Cardiac fibroblast (primary cell): ENCODE measurements around the gene INPP5J.
A peak's percentile ranks its signal among the peaks of the same experiment; 100 is the strongest.
"Not testable (repeated sequence)": the region's sequence is repeated elsewhere in the genome, so short reads cannot be mapped to it uniquely, and the experiment has no call there.

Experiments used
- DNase-seq, 2 donors: peaks; one replicate each; pipeline versions ENCODE4 v3.0.0 to v3.0.0-alpha.2; 2010; ENCODE audit warnings: low read depth in 2 of 2
- H3K4me3 ChIP-seq, 2 donors: replicated peaks in 1 of 2; 1 replicate in 1 of 2; 2 replicates in 1 of 2; pipeline ENCODE4 v1.5.1; 2011; ENCODE audit warnings: low read depth in 2 of 2, low read length in 2 of 2, mild to moderate bottlenecking in 2 of 2, moderate library complexity in 1 of 2
- TF ChIP-seq, protein P1 (sequence below): IDR thresholded peaks from one replicate; pipeline ENCODE4 v1.5.1; 2011; ENCODE audit warnings: low read depth, mild to moderate bottlenecking, low read length, inconsistent platforms

Gene INPP5J

GRCh38 chr22:31122532-31123291 is at the start of gene INPP5J:
Gene INPP5J (plus strand): TSS chr22:31122966. CDS start chr22:31123015, 49 bp downstream.
- peak within 1 kb of the TSS; percentile 8 to 31 for H3K4me3 ChIP-seq
- TF ChIP-seq, protein P1, sequence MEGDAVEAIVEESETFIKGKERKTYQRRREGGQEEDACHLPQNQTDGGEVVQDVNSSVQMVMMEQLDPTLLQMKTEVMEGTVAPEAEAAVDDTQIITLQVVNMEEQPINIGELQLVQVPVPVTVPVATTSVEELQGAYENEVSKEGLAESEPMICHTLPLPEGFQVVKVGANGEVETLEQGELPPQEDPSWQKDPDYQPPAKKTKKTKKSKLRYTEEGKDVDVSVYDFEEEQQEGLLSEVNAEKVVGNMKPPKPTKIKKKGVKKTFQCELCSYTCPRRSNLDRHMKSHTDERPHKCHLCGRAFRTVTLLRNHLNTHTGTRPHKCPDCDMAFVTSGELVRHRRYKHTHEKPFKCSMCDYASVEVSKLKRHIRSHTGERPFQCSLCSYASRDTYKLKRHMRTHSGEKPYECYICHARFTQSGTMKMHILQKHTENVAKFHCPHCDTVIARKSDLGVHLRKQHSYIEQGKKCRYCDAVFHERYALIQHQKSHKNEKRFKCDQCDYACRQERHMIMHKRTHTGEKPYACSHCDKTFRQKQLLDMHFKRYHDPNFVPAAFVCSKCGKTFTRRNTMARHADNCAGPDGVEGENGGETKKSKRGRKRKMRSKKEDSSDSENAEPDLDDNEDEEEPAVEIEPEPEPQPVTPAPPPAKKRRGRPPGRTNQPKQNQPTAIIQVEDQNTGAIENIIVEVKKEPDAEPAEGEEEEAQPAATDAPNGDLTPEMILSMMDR, result no peak
- peak; percentile 36 to 46 for DNase-seq

- not testable (repeated sequence) for H3K4me3 ChIP-seq, DNase-seq
These were observed 49.6 kb upstream of the INPP5J start for GRCh38 chr22:31073125-31073524.

- not testable (repeated sequence) for DNase-seq, H3K4me3 ChIP-seq
These were observed 49.1 kb upstream of the INPP5J start for GRCh38 chr22:31073545-31074145.

- TF ChIP-seq, protein P1, result no peak
- no peak overlapping the region for H3K4me3 ChIP-seq
- DNase-seq, result peak; percentile 82 to 86
These were observed 46.8 kb upstream of the INPP5J start for GRCh38 chr22:31075961-31076360.

DNA sequence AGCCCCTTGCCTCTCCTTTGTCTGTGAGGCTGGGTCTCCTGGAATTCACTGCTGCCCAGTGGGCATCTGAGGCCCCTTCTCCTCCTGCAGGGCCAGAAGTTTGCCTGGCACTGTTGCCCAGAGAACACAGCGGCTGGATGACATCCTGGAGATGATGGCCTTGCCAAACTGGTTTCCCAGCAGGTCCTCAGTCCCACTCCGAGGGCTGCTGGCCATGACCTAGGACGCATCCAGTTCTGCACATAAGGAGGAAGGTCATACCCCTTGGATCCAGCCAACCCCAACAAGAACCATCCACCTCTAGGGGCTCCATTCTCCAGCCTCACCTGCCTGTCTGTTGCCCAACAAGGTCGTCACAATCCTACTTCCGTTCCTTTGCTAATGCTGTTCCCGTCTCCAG is 45.1 kb upstream of the INPP5J start:
- DNase-seq, result no peak
- TF ChIP-seq, protein P1, result no peak
- H3K4me3 ChIP-seq, result no peak overlapping the region

GRCh38 chr22:31078389-31078788 is 44.4 kb upstream of the INPP5J start:
- not testable (repeated sequence) for H3K4me3 ChIP-seq
- DNase-seq, result peak in 1 of 2 donors; percentile 22

DNA sequence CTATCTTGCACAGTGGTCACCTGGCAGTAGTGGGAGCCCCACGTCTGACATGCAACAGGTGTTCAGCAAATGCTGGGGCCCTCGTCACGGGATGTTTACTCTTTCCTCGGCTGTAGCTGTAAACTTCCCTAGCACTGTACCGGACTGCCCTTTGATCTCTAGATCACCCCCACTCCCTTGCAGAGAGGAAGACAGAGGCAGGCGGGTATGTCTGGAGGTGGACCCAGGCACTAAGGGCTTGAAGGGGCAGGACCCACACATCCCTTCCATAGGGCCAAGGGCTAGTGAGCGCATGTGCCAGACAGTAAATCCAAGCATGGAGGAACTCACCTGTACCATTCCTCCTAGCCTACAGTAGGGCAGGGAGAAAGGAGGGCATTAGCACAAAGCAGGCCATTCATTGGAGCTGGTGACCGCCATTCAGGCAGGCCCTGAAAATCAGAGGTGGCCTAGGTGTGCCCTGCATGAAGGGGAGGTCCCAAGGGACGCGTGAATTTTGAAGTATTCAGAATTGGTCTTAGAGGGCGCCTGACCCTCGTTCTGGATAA is 43.6 kb upstream of the INPP5J start:
- DNase-seq, result no peak
- TF ChIP-seq, protein P1, result no peak
- H3K4me3 ChIP-seq, result no peak overlapping the region

DNA sequence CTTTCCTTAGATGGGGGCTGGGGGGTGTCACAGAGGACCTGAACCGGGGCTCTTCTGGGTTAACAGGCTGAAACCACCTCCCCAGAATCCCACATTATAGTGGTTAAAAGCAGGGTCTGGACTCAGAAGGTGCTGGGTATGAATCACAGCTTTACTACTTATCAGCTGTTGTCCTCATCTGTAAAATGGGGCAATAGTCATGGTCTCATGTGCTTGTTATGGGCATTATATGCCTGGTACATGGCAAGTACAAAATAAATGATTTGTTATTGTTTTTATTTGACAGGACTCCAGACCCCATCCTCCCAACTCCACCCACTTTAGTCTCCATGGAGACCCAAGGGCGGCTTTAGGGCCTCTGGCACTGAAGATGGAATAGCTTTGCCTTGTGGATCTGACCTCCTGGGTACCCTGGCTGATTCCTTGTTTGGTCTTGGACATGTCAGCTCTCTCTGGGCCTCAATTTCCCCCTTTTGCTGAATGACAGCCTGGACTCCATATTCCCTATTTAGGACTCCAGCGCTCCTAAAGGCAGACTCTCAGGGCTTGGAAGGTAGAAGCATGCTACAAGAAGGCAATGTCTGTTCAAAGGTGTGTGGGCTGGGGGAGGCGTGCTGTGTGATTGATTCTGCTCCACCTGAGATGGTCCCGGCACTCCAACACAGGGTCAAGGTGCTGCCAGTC is 42.5 kb upstream of the INPP5J start:
- H3K4me3 ChIP-seq, result peak overlapping the region; percentile 82 to 90
- DNase-seq, result no peak
- TF ChIP-seq, protein P1, result no peak
